GM12878 (cell line): ENCODE results near the gene AJUBA. TPM values are rescaled to one million over a fixed set of nuclear protein-coding genes. Genes with fewer than 3 reads are reported as not detected.

Source experiments
- ATAC-seq: fragments of 200-7000 bp; cut with Tn5 transposase; 3 replicates; pipeline ENCODE4 v1.9.1; 2020; ENCODE audit warnings: mild to moderate bottlenecking, moderate library complexity
- BruUV-seq: library from RNA; stranded (reverse); fragments of 400-500 nt; replicated peaks from 2 replicates; lab custom pipeline; 2021; lab: Mats Ljungman, UMichigan
- CTCF ChIA-PET: fragments of 300-600 bp; sonication (Branson Sonifier 250); formaldehyde crosslinking; extraction: SDS; loops from one replicate; lab custom pipeline; 2021; ENCODE audit warnings: inconsistent platforms; lab: Yijun Ruan, JAX
- POLR2A ChIA-PET: fragments of 350-600 bp; formaldehyde crosslinking; extraction: SDS; loops from one replicate; lab custom pipeline; 2021; ENCODE audit warnings: inconsistent platforms; lab: Charles Lee
- RAD21 ChIA-PET: fragments of 300-600 bp; sonication (Branson Sonifier 250); formaldehyde crosslinking; loops from one replicate; lab custom pipeline; 2023; ENCODE audit warnings: antibody characterized with exemption; ENCODE audit not compliant: unreplicated experiment; lab: Charles Lee
- SMC1A ChIA-PET: fragments of 300-600 bp; sonication (Branson Sonifier 250); formaldehyde crosslinking; loops from one replicate; lab custom pipeline; 2023; ENCODE audit not compliant: unreplicated experiment, uncharacterized antibody; lab: Charles Lee
- DNase-seq: peaks from one replicate; pipeline ENCODE4 v3.0.0-alpha.2; 2011; ENCODE audit warnings: low read depth, low spot score
- FAIRE-seq: peaks from 3 replicates; lab custom pipeline; 2011; peaks lifted over from hg19 to GRCh38; lab: Jason Lieb, UNC
- H2AFZ ChIP-seq: 2 replicates; pipeline ENCODE4 v1.6.0; 2011; ENCODE audit warnings: low read depth, low read length, control low read depth; ENCODE audit not compliant: control insufficient read depth
- H3K27ac ChIP-seq: 2 replicates; pipeline ENCODE4 v1.5.1; 2011; ENCODE audit warnings: control low read depth; ENCODE audit not compliant: control insufficient read depth, insufficient read depth
- H3K27me3 ChIP-seq, 2 experiments: replicated peaks in 1 of 2; 2 replicates each; pipeline versions ENCODE4 v1.6.0 to v1.6.1; 2011; ENCODE audit warnings: low read length in 1 of 2; ENCODE audit not compliant: control insufficient read depth in 2 of 2, insufficient read depth in 2 of 2
- H3K36me3 ChIP-seq, 2 experiments: 2 replicates each; pipeline ENCODE4 v1.5.1; 2011; ENCODE audit warnings: low read length in 1 of 2; ENCODE audit not compliant: control insufficient read depth in 2 of 2, insufficient read depth in 2 of 2
- H3K4me1 ChIP-seq: 2 replicates; pipeline ENCODE4 v1.6.1; 2011; ENCODE audit warnings: mild to moderate bottlenecking, low read length, moderate library complexity, mixed read lengths; ENCODE audit not compliant: control insufficient read depth, insufficient read depth
- H3K4me2 ChIP-seq: 2 replicates; pipeline ENCODE4 v1.6.0; 2011; ENCODE audit warnings: control low read depth; ENCODE audit not compliant: control insufficient read depth, insufficient read depth
- H3K4me3 ChIP-seq: fragments of 200-600 bp; sonication (generic); 2 replicates; pipeline ENCODE4 v1.5.1; 2016
- H3K79me2 ChIP-seq: 2 replicates; pipeline ENCODE4 v1.6.0; 2011; ENCODE audit warnings: low read length; ENCODE audit not compliant: control insufficient read depth, insufficient read depth
- H3K9ac ChIP-seq: 2 replicates; pipeline ENCODE4 v1.8.0; 2011; ENCODE audit warnings: low read length, control low read depth, mixed read lengths; ENCODE audit not compliant: control insufficient read depth, insufficient read depth
- H3K9me3 ChIP-seq: replicated peaks from 3 replicates; pipeline ENCODE4 v1.5.1; 2011; ENCODE audit warnings: mild to moderate bottlenecking, low read length; ENCODE audit not compliant: control insufficient read depth, insufficient read depth
- H4K20me1 ChIP-seq: 2 replicates; pipeline ENCODE4 v1.6.0; 2011; ENCODE audit not compliant: control insufficient read depth, insufficient read depth
- ATF7 ChIP-seq: fragments of 450-650 bp; IDR thresholded peaks from 2 replicates; pipeline ENCODE4 v1.6.1; 2016; ENCODE audit warnings: low read depth, mild to moderate bottlenecking
- IKZF2 ChIP-seq, 2 experiments: fragments of 450-650 bp; IDR thresholded peaks; 2 replicates each; pipeline ENCODE4 v1.6.1; 2017; ENCODE audit warnings: mild to moderate bottlenecking in 2 of 2, moderate library complexity in 2 of 2
- RAD21 ChIP-seq: IDR thresholded peaks from 2 replicates; pipeline ENCODE4 v1.6.1; 2011; ENCODE audit warnings: mild to moderate bottlenecking, low read depth, low read length, moderate library complexity; ENCODE audit not compliant: insufficient read depth
- SMC3 ChIP-seq: IDR thresholded peaks from 2 replicates; pipeline ENCODE4 v1.6.1; 2011; ENCODE audit warnings: low read length, improper control_type of control experiment, borderline replicate concordance
- TARDBP ChIP-seq: IDR thresholded peaks from 2 replicates; pipeline ENCODE4 v1.6.1; 2016; ENCODE audit warnings: borderline replicate concordance
- WGBS: methylation state at CpG from one replicate; pipeline ENCODE4 v1.1.6; 2016; ENCODE audit warnings: low lambda C conversion rate; ENCODE audit not compliant: insufficient replicate concordance, insufficient coverage; ENCODE audit errors: missing lambda C conversion rate; 5-methylcytosine and 5-hydroxymethylcytosine counted together
- in situ Hi-C: fragments of 300-500 bp; cut with MboI; formaldehyde crosslinking; loops from 9 replicates; pipeline ENCODE4 v1.14.3; 2018; ENCODE audit warnings: mixed read lengths
- intact Hi-C: fragments of 100-400 bp; cut with micrococcal nuclease; formaldehyde crosslinking; loops from one replicate; pipeline ENCODE4 v1.14.2; 2022; ENCODE audit not compliant: unreplicated experiment
- polyA plus RNA-seq, 11 experiments: library from polyadenylated mRNA; depleted of rRNA in 4 of 11; unstranded in 6 of 11; stranded (reverse) in 5 of 11; fragments of >200 nt; fragmentation: Nextera tagmentation in 4 of 11; fragmentation: Illumina TruSeq in 1 of 11; extraction: Ambion mirVana in 4 of 11; extraction: Trizol in 1 of 11; gene quantifications; 1 replicate in 1 of 11; 2 replicates in 10 of 11; pipeline versions ENCODE4 v1.2.1 to v1.2.3, GENCODE V29; 2011 to 2016; ENCODE audit warnings: inconsistent platforms in 2 of 11, missing spikeins in 2 of 11, low read depth in 1 of 11
- total RNA-seq, 4 experiments: library from RNA; depleted of rRNA in 3 of 4; stranded (reverse); fragments of >200 nt in 3 of 4; fragmentation: Illumina TruSeq in 1 of 4; extraction: Trizol in 1 of 4; gene quantifications; 2 replicates each; pipeline versions ENCODE4 v1.2.1 to v1.2.3, GENCODE V29; 2013 to 2021
- TF ChIP-seq, protein P1 (sequence below), 3 experiments: IDR thresholded peaks in 2 of 3; conservative IDR thresholded peaks in 1 of 3; 2 replicates each; pipeline ENCODE4 v1.5.1; 2011; ENCODE audit warnings: low read depth in 3 of 3, low read length in 3 of 3, mild to moderate bottlenecking in 3 of 3, control low read depth in 2 of 3, moderate library complexity in 2 of 3, inconsistent platforms in 1 of 3, mixed read lengths in 1 of 3; ENCODE audit not compliant: control insufficient read depth in 2 of 3, insufficient read depth in 1 of 3; ENCODE audit errors: extremely low read depth in 1 of 3

Gene AJUBA
- total and polyA plus RNA-seq, 10 of the 15 experiments (the other 5 are each of a cell fraction or from before 2014, with no cell fraction given), result 0.03 to 18.1 (median 0.36) TPM; not detected in 1

DNA sequence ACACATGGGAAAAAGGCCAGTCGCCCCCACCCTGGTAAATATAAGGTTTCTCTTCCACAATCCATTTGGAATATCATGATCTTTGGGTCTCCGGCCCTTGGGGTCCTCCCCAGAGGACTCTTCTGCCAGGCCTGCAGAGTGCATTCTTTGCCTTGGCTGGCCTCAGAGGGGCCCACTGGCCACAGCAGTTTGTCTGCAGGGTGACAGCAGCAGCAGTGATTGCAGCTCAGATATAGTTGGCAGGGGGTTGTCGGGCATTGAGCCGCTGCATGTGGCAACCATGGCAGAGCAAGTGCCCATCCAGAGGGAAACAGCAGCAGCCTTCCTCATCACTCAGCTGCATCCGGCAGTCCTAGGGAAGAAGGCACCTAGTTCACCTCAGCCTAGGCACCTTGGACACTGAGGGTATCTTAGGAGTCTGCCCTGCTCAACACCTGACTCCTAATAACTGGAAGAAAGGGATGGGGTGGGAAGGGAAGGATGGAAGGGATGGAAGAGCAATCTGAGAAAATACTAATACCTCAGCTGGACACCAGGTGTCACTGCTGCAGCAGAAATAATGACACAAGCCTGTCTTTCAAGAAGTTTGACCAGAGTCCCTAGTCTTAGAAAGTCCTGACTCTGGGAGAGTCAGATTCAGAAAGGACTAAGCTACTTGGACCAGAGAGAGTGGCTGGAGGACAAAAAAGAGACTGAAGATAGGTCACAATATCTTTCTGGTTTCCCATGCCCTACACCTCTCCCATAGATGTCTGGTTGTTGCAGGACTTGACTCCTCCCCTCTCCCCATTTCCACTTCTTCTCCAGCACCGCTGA, 8.9 kb downstream of the AJUBA start:
- DNase-seq (no peak), ATAC-seq (peak; percentile 85), FAIRE-seq (peak; percentile 96)
- no TSS peak for BruUV-seq
- intact Hi-C loops, result loop anchor here (1.0 to 5.0 kb wide), 2 partner anchors 10 to 84 kb away; partner anchors contain the start of gene CDH24
- no peak overlapping the region for H2AFZ ChIP-seq
- no peaks in the 10 kb centered on the region for H4K20me1 ChIP-seq
- H3K27me3 ChIP-seq, result no peaks in the 10 kb centered on the region
- RAD21 ChIA-PET, result interaction anchor here (0.8 to 8.8 kb wide), 20 partner anchors 8 to 214 kb away, joined by 3 to 110 read pairs (median 3); partner anchors contain the start of genes AJUBA, CDH24, HAUS4 and PRMT5
- WGBS, result 36% methylated on average over 6 of the region's 6 CpGs
- SMC1A ChIA-PET, result interaction anchor here (0.7 to 3.2 kb wide), 16 partner anchors 9 to 584 kb away, joined by 3 to 62 read pairs (median 6); partner anchors contain the start of genes AJUBA, CDH24 and PRMT5
- H3K4me1 ChIP-seq, result no peaks in the 10 kb centered on the region
- no peak overlapping the region for H3K4me3 ChIP-seq
- no peak for TF ChIP-seq ATF7
- TF ChIP-seq RAD21, result peak; percentile 61
- TF ChIP-seq SMC3, result peak; percentile 62; the same call in 1 of the 2 replicates
- TF ChIP-seq, protein P1, sequence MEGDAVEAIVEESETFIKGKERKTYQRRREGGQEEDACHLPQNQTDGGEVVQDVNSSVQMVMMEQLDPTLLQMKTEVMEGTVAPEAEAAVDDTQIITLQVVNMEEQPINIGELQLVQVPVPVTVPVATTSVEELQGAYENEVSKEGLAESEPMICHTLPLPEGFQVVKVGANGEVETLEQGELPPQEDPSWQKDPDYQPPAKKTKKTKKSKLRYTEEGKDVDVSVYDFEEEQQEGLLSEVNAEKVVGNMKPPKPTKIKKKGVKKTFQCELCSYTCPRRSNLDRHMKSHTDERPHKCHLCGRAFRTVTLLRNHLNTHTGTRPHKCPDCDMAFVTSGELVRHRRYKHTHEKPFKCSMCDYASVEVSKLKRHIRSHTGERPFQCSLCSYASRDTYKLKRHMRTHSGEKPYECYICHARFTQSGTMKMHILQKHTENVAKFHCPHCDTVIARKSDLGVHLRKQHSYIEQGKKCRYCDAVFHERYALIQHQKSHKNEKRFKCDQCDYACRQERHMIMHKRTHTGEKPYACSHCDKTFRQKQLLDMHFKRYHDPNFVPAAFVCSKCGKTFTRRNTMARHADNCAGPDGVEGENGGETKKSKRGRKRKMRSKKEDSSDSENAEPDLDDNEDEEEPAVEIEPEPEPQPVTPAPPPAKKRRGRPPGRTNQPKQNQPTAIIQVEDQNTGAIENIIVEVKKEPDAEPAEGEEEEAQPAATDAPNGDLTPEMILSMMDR (IDR thresholded peaks at IDR 0.05 in 2 of 3, conservative IDR thresholded peaks at IDR 0.05 in 1 of 3; ENCODE audit: control insufficient read depth in 2 of 3, extremely low read depth in 1 of 3, insufficient read depth in 1 of 3, low read depth in 3 of 3, low read length in 3 of 3), result peak; percentile 65 to 82 (median 70)
- no peak for TF ChIP-seq TARDBP
- peak in 1 of 2 experiments; percentile 27; a peak in 1 of 4 replicates for TF ChIP-seq IKZF2 (IDR thresholded peaks at IDR 0.05)
- H3K79me2 ChIP-seq, result no peaks in the 10 kb centered on the region
- no peak overlapping the region for H3K9ac ChIP-seq
- in situ Hi-C loops, result no loop called here
- no peaks in the 10 kb centered on the region for H3K9me3 ChIP-seq
- POLR2A ChIA-PET, result interaction anchor here (0.6 to 2.7 kb wide), 8 partner anchors 13 to 402 kb away, joined by 3 to 17 read pairs (median 3); partner anchors contain the start of gene HAUS4
- H3K36me3 ChIP-seq, result no peaks in the 10 kb centered on the region
- no peak overlapping the region for H3K4me2 ChIP-seq
- CTCF ChIA-PET, result interaction anchor here (0.6 to 13.2 kb wide), 31 partner anchors 10 to 316 kb away, joined by 3 to 370 read pairs (median 6); partner anchors contain the start of genes AJUBA, CDH24, HAUS4 and PRMT5
- no peak overlapping the region for H3K27ac ChIP-seq
